SK-N-SH treated with all-trans-retinoic acid at 6 μM for 48 hours (cell line): Measurements from ENCODE around the gene MOCS2.

Source experiments
- PPARA ChIP-seq: fragments of 250-450 bp; sonication (Bioruptor Pico); IDR thresholded peaks from 2 replicates; pipeline ENCODE4 v1.5.0; 2020; ENCODE audit warnings: mild to moderate bottlenecking, borderline replicate concordance
- RARB ChIP-seq: fragments of 250-450 bp; sonication (Bioruptor Pico); IDR thresholded peaks from 2 replicates; pipeline ENCODE4 v1.8.0; 2021; ENCODE audit warnings: mild to moderate bottlenecking, moderate library complexity
- SNAI2 ChIP-seq: fragments of 250-450 bp; sonication (Bioruptor Pico); IDR thresholded peaks from 2 replicates; pipeline ENCODE4 v1.5.0; 2020; ENCODE audit warnings: mild to moderate bottlenecking, moderate library complexity
- TF ChIP-seq, protein P1 (sequence below): fragments of 250-450 bp; sonication (Bioruptor Pico); IDR thresholded peaks from 2 replicates; pipeline ENCODE4 v1.8.0; 2020; ENCODE audit warnings: mild to moderate bottlenecking, moderate library complexity, borderline replicate concordance

DNA sequence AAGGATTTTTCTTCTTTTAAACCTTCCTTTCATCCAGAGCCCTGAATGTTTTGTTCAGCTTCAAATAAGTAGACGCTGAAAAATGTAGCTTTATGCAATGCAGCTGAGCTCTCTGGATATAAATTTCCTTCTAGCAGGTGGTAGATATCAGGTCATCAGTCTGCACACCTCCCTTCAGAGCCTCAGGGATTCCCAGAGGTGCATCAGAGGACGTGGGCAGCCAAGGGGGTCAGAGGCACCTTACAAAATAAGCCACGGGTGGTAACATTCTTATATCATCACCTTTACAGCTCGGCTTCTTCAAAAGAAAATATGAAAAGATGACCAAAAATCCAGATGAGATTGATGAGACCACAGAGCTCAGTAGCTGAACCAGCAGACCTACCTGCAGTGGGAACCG is 19.3 kb downstream of the MOCS2 start:
- TF ChIP-seq PPARA (CRISPR knock-in tag) = no peak
- no peak for TF ChIP-seq SNAI2 (CRISPR knock-in tag)
- TF ChIP-seq, protein P1, sequence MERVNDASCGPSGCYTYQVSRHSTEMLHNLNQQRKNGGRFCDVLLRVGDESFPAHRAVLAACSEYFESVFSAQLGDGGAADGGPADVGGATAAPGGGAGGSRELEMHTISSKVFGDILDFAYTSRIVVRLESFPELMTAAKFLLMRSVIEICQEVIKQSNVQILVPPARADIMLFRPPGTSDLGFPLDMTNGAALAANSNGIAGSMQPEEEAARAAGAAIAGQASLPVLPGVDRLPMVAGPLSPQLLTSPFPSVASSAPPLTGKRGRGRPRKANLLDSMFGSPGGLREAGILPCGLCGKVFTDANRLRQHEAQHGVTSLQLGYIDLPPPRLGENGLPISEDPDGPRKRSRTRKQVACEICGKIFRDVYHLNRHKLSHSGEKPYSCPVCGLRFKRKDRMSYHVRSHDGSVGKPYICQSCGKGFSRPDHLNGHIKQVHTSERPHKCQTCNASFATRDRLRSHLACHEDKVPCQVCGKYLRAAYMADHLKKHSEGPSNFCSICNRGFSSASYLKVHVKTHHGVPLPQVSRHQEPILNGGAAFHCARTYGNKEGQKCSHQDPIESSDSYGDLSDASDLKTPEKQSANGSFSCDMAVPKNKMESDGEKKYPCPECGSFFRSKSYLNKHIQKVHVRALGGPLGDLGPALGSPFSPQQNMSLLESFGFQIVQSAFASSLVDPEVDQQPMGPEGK (CRISPR knock-in tag) = no peak
- no peak for TF ChIP-seq RARB (CRISPR knock-in tag)
